Measurements from ENCODE around the gene NAGPA.

NAGPA gene

DNA sequence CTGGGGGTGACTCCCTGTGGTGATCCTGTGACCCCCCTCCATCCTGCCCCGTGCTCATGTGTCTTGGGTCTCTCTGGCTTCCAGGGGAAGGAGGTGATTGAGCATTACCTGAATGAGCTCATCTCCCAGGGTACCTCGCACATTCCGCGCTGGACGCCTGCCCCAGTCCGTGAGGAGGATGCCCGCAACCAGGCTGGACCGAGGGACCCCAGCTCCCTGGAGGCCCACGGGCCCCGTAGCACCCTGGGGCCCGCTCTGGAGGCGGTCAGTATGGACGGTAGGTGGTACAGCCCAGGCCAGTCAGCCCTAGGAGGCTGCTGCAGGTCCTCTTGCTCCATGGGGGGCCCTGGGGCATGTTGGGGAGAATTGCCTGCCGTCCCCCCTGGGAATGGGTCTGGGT, 42.0 kb downstream of the NAGPA start:
- no peak overlapping the region for H3K4me3 ChIP-seq (ENCODE audit: low read depth, low read length)
- no peak for DNase-seq (ENCODE audit: low read depth)
- TF ChIP-seq, protein P1, sequence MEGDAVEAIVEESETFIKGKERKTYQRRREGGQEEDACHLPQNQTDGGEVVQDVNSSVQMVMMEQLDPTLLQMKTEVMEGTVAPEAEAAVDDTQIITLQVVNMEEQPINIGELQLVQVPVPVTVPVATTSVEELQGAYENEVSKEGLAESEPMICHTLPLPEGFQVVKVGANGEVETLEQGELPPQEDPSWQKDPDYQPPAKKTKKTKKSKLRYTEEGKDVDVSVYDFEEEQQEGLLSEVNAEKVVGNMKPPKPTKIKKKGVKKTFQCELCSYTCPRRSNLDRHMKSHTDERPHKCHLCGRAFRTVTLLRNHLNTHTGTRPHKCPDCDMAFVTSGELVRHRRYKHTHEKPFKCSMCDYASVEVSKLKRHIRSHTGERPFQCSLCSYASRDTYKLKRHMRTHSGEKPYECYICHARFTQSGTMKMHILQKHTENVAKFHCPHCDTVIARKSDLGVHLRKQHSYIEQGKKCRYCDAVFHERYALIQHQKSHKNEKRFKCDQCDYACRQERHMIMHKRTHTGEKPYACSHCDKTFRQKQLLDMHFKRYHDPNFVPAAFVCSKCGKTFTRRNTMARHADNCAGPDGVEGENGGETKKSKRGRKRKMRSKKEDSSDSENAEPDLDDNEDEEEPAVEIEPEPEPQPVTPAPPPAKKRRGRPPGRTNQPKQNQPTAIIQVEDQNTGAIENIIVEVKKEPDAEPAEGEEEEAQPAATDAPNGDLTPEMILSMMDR (IDR thresholded peaks at IDR 0.05; ENCODE audit: low read depth, low read length, missing control alignments) = no peak

DNA sequence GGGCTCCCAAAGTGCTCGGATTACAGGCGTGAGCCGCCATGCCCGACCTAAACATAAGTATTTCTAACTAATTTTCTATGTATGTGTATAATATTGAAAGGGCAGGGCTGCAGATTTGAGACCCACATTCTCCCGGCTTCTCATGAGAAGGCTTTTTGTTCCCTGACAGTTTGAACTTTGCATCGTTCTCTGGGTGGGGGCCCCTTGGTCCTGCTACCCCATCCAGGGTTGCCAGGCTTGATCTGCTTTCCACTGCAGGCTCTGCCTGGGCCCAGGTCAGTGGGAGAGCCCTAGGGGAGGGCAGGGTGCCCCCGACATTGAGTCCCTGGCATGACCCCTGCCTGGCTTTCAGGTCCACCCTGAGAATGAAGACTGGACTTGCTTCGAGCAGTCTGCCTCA, 43.3 kb downstream of the NAGPA start:
- H3K4me3 ChIP-seq (ENCODE audit: low read depth, low read length) = no peak overlapping the region
- DNase-seq (ENCODE audit: low read depth) = no peak
- TF ChIP-seq, protein P1 (IDR thresholded peaks at IDR 0.05; ENCODE audit: low read depth, low read length, missing control alignments) = no peak

DNA sequence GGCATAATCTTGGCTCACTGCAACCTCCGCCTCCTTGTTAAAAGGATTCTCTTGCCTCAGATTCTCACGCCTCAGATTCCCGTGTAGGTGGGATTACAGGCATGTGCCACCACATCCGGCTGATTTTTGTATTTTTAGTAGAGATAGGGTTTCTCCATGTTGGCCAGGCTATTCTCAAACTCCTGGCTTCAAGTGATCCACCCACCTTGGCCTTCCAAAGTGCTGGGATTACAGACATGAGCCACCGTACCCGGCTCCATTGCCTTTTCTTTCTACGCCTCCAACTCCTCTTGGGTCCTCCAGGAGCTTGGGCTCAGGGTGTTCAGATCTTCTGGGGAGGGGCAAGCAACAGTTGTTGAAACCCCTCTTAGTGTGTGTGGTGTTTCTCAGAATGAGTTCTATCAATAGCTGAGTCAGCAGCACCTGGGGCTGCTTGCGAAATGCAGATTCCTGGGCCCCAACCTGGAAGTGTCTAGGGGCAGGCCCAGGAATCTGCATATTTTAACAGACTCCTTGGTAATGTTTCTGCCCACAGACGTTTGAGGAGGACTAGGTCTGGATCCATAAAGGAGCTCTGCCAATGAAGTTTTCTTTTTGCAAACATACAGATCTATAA, 44.2 kb downstream of the NAGPA start:
- no peak overlapping the region for H3K4me3 ChIP-seq (ENCODE audit: low read depth, low read length)
- TF ChIP-seq, protein P1 (IDR thresholded peaks at IDR 0.05; ENCODE audit: low read depth, low read length, missing control alignments) = no peak
- DNase-seq (ENCODE audit: low read depth) = no peak

- H3K4me3 ChIP-seq (ENCODE audit: low read depth, low read length) = no peak overlapping the region
- DNase-seq (ENCODE audit: low read depth) = no peak
- TF ChIP-seq, protein P1 (IDR thresholded peaks at IDR 0.05; ENCODE audit: low read depth, low read length, missing control alignments) = no peak
Measured at GRCh38 chr16:4988647-4989046, 45.1 kb downstream of the NAGPA start.

GRCh38 chr16:4987580-4988374, 46.0 kb downstream of the NAGPA start:
- TF ChIP-seq, protein P1 (IDR thresholded peaks at IDR 0.05; ENCODE audit: low read depth, low read length, missing control alignments) = no peak
- H3K4me3 ChIP-seq (ENCODE audit: low read depth, low read length) = no peak overlapping the region
- no peak for DNase-seq (ENCODE audit: low read depth)

DNA sequence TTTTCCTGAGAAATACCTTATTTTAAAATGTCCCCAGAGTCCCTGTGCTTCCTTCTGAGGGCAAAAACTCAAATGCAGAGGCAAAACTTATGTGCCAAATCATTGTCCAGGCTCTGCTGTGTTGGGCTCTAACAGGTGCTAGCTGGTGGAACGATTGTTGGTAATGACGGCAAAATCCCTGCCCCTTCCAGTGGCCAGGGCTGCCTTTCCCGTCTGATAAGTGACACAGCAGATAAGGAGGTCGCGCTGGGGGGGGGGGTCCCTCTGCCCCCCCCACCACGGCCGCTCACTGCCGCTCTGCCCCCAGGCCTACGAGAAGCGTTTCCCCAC, 46.5 kb downstream of the NAGPA start:
- DNase-seq (ENCODE audit: low read depth) = no peak
- TF ChIP-seq, protein P1 (IDR thresholded peaks at IDR 0.05; ENCODE audit: low read depth, low read length, missing control alignments) = no peak
- no peak overlapping the region for H3K4me3 ChIP-seq (ENCODE audit: low read depth, low read length)
